Measurements from ENCODE around the gene TNS1. TPM values are rescaled to one million over a fixed set of nuclear protein-coding genes. Genes with fewer than 3 reads are reported as not detected.

TNS1 gene
- total RNA-seq, 1 experiment from 2014 or later: 3.4 TPM

GRCh38 chr2:217853961-217854360, 148.8 kb downstream of the TNS1 start:
- no peak overlapping the region for H3K9ac ChIP-seq (ENCODE audit: extremely low read depth, insufficient read length, low read length)

More at GRCh38 chr2:217853961-217854360, 148.8 kb downstream of the TNS1 start:
- no peak overlapping the region for H2BK120ac ChIP-seq (ENCODE audit: low read depth, low read length, poor library complexity, severe bottlenecking)
- Mint-ChIP-seq H3K27me3 (ENCODE audit: low read depth) (peaks cover 15% of the 10 kb centered on the region), H3K4me3 (no peak overlapping the region), H3K36me3 (ENCODE audit: insufficient read depth in 1 of 3, low read depth in 3 of 3) (no peaks in the 10 kb centered on the region), H3K27ac (no peak overlapping the region), H3K4me1 (peaks cover 18 to 33% of the 10 kb centered on the region in 2 experiments), H3K9me3 (no peaks in the 10 kb centered on the region; a peak in 1 of 5 replicates)
- no peak overlapping the region for H3T11ph ChIP-seq (ENCODE audit: low read length)
- no CpG with 5 or more reads among the region's 3 CpGs for WGBS (ENCODE audit: extremely low coverage, insufficient read length, low lambda C conversion rate)
- no peak overlapping the region for H3K18ac ChIP-seq (ENCODE audit: insufficient read length, low read depth, low read length)
- H3K79me1 ChIP-seq (ENCODE audit: insufficient read depth, low read depth, low read length, poor library complexity, severe bottlenecking): no peaks in the 10 kb centered on the region
- H4K20me1 ChIP-seq (ENCODE audit: control insufficient read depth, insufficient read depth, insufficient read length): no peaks in the 10 kb centered on the region
- H2BK12ac ChIP-seq (ENCODE audit: insufficient read length, low read depth, low read length): no peak overlapping the region
- no peak overlapping the region for H4K5ac ChIP-seq (ENCODE audit: insufficient read length, low read depth, low read length)
- no peak overlapping the region for H2BK15ac ChIP-seq (ENCODE audit: low read depth, low read length)
- DNase-seq: no peak
- H3K4ac ChIP-seq (ENCODE audit: low read depth, low read length): no peak overlapping the region
- no peak overlapping the region for H3K14ac ChIP-seq (ENCODE audit: insufficient read depth, low read length)
- no peak overlapping the region for H2BK5ac ChIP-seq (ENCODE audit: insufficient read length, low read length)
- no peak overlapping the region for H2BK20ac ChIP-seq (ENCODE audit: low read depth, low read length, poor library complexity, severe bottlenecking)
- H4K8ac ChIP-seq (replicated peaks; ENCODE audit: insufficient read length, low read depth, low read length): no peak overlapping the region
- H3K56ac ChIP-seq (ENCODE audit: insufficient read length, low read depth, low read length): no peak overlapping the region
- no peak overlapping the region for H2AK5ac ChIP-seq (ENCODE audit: insufficient read length, low read length)
- H3K27me3 ChIP-seq (ENCODE audit: insufficient read depth, low read length): no peaks in the 10 kb centered on the region
- H2AFZ ChIP-seq (ENCODE audit: low read length): no peak overlapping the region
- H3K79me2 ChIP-seq (ENCODE audit: insufficient read depth, low read length): no peaks in the 10 kb centered on the region
- H4K91ac ChIP-seq (ENCODE audit: insufficient read length, low read depth, low read length): no peak overlapping the region
- H3K9me3 ChIP-seq (ENCODE audit: control insufficient read depth, low read depth, low read length): no peaks in the 10 kb centered on the region
- no peaks in the 10 kb centered on the region; the same call in 1 of the 2 replicates for H3K4me1 ChIP-seq (ENCODE audit: insufficient read depth, low read length)
- H3K23me2 ChIP-seq (ENCODE audit: insufficient read length, low read depth, low read length, poor library complexity, severe bottlenecking): no peaks in the 10 kb centered on the region
- no peak for TF ChIP-seq CTCF (conservative IDR thresholded peaks at IDR 0.05)
- H3K4me2 ChIP-seq (ENCODE audit: insufficient read depth, insufficient read length, low read length): no peak overlapping the region
- H3K23ac ChIP-seq (ENCODE audit: insufficient read length, low read depth, low read length): no peak overlapping the region
- H3K27ac ChIP-seq (ENCODE audit: insufficient read length, low read depth, low read length): no peak overlapping the region
